CD4-positive, alpha-beta T cell treated with Interferon alpha-2 for 1 hour (primary cell): ENCODE measurements around the gene ZNF775.

ENCODE experiments used
- DNase-seq, 2 donors: peaks; one replicate each; pipeline ENCODE4 v3.0.0-alpha.2; 2020 to 2022

ZNF775 gene

GRCh38 chr7:150346922-150347321 is 32.2 kb upstream of the ZNF775 start:
- DNase-seq, result no peak

- DNase-seq, result no peak
Observed at GRCh38 chr7:150351587-150352194, 27.4 kb upstream of the ZNF775 start.

- DNase-seq, result no peak
Observed at GRCh38 chr7:150355666-150356059, 23.5 kb upstream of the ZNF775 start.

GRCh38 chr7:150356265-150356897 is 22.7 kb upstream of the ZNF775 start:
- peak; percentile 19 to 64 for DNase-seq

GRCh38 chr7:150357270-150357669 is 21.9 kb upstream of the ZNF775 start:
- DNase-seq, result peak; percentile 54 to 79

GRCh38 chr7:150357771-150358427 is 21.2 kb upstream of the ZNF775 start:
- DNase-seq, result no peak

GRCh38 chr7:150358433-150358832 is 20.7 kb upstream of the ZNF775 start:
- DNase-seq, result no peak

- peak in 1 of 2 donors; percentile 48 for DNase-seq
Observed at GRCh38 chr7:150358988-150359621, 20.0 kb upstream of the ZNF775 start.

- DNase-seq, result no peak
Observed at GRCh38 chr7:150359622-150360362, 19.3 kb upstream of the ZNF775 start.

- DNase-seq, result no peak
Observed at GRCh38 chr7:150360363-150361058, 18.6 kb upstream of the ZNF775 start.

GRCh38 chr7:150361402-150361801 is 17.7 kb upstream of the ZNF775 start:
- DNase-seq, result no peak

GRCh38 chr7:150361807-150362621 is 17.1 kb upstream of the ZNF775 start:
- no peak for DNase-seq

GRCh38 chr7:150363370-150363769 is 15.8 kb upstream of the ZNF775 start:
- DNase-seq, result no peak

GRCh38 chr7:150363872-150364271 is 15.3 kb upstream of the ZNF775 start:
- no peak for DNase-seq

GRCh38 chr7:150365194-150365593 is 13.9 kb upstream of the ZNF775 start:
- no peak for DNase-seq

GRCh38 chr7:150365673-150366398 is 13.3 kb upstream of the ZNF775 start:
- DNase-seq, result peak in 1 of 2 donors; percentile 35

- no peak for DNase-seq
Observed at GRCh38 chr7:150367677-150368095, 11.4 kb upstream of the ZNF775 start.

- peak; percentile 78 to 82 for DNase-seq
Observed at GRCh38 chr7:150368096-150368883, 10.8 kb upstream of the ZNF775 start, which contains the start of gene REPIN1. TSS of gene REPIN1 (plus strand) at chr7:150368822. CDS start at chr7:150369712, 890 bp downstream.

- DNase-seq, result peak in 1 of 2 donors; percentile 48
Observed at GRCh38 chr7:150368884-150369747, 10.0 kb upstream of the ZNF775 start.
